GM13977 (cell line): Measurements from ENCODE around the gene TBXA2R.

ENCODE experiments used
- DNase-seq: peaks from one replicate; pipeline ENCODE4 v3.0.0; 2012; ENCODE audit warnings: low spot score
- CTCF ChIP-seq: IDR thresholded peaks from 2 replicates; pipeline ENCODE4 v1.5.1; 2012; ENCODE audit warnings: mild to moderate bottlenecking, control low read depth; ENCODE audit not compliant: insufficient read depth; ENCODE audit errors: extremely low read depth, missing control alignments
- in situ Hi-C: fragments of 300-500 bp; cut with MboI; formaldehyde crosslinking; loops from one replicate; pipeline ENCODE4 v1.12.0; 2022; ENCODE audit warnings: low sequenced_read_pairs, low pct_unique_long_range_greater_than_20kb, mixed read lengths, inconsistent platforms; ENCODE audit not compliant: unreplicated experiment

The TBXA2R gene

GRCh38 chr19:3547301-3547731, 59.4 kb downstream of the TBXA2R start:
- peak; percentile 59 for TF ChIP-seq CTCF
- no peak for DNase-seq
- in situ Hi-C loops = no loop called here

GRCh38 chr19:3546119-3546518, 60.6 kb downstream of the TBXA2R start:
- in situ Hi-C loops = no loop called here
- TF ChIP-seq CTCF = no peak
- no peak for DNase-seq

GRCh38 chr19:3545669-3546034, 61.0 kb downstream of the TBXA2R start:
- in situ Hi-C loops = no loop called here
- TF ChIP-seq CTCF = no peak
- DNase-seq = no peak

- TF ChIP-seq CTCF = peak; percentile 95
- in situ Hi-C loops = no loop called here
- peak; percentile 92 for DNase-seq
These were observed 61.7 kb downstream of the TBXA2R start for GRCh38 chr19:3544742-3545668.
